Endodermal cell (in vitro differentiated cells): ENCODE results near the gene RALGPS2. TPM values are rescaled to one million over a fixed set of nuclear protein-coding genes. Genes with fewer than 3 reads are reported as not detected.
"Not testable (repeated sequence)": the region's sequence is repeated elsewhere in the genome, so short reads cannot be mapped to it uniquely, and the experiment has no call there.

ENCODE experiments used
- DNase-seq: peaks from one replicate; pipeline ENCODE4 v3.0.0-alpha.2; 2017
- H3K27ac ChIP-seq: 2 replicates; pipeline ENCODE4 v1.5.1; 2013; ENCODE audit warnings: mild to moderate bottlenecking, low read depth, low read length, moderate library complexity
- H3K27me3 ChIP-seq: 2 replicates; pipeline ENCODE4 v1.6.1; 2013; ENCODE audit warnings: mild to moderate bottlenecking, low read length, moderate library complexity; ENCODE audit not compliant: insufficient read depth, control insufficient read depth, poor library complexity, severe bottlenecking
- H3K36me3 ChIP-seq: 2 replicates; pipeline ENCODE4 v1.7.0; 2013; ENCODE audit warnings: mild to moderate bottlenecking, low read length, moderate library complexity; ENCODE audit not compliant: control insufficient read depth, insufficient read depth
- H3K4me1 ChIP-seq: one replicate; pipeline ENCODE4 v1.7.0; 2013; ENCODE audit warnings: low read length; ENCODE audit not compliant: control insufficient read depth, insufficient read depth
- H3K4me3 ChIP-seq: 2 replicates; pipeline ENCODE4 v1.5.1; 2013; ENCODE audit warnings: mild to moderate bottlenecking, low read length, moderate library complexity
- H3K9ac ChIP-seq: 2 replicates; pipeline ENCODE4 v1.6.1; 2013; ENCODE audit warnings: mild to moderate bottlenecking, low read length, moderate library complexity; ENCODE audit not compliant: poor library complexity, severe bottlenecking; ENCODE audit errors: extremely low read depth
- H3K9me3 ChIP-seq: 2 replicates; pipeline ENCODE4 v1.6.1; 2013; ENCODE audit warnings: mild to moderate bottlenecking, low read length, moderate library complexity; ENCODE audit not compliant: control insufficient read depth
- H3K27ac Mint-ChIP-seq: 2 replicates; pipeline ENCODE4 v1.8.0; 2020; ENCODE audit warnings: mixed read lengths
- H3K27me3 Mint-ChIP-seq: 2 replicates; pipeline ENCODE4 v1.8.0; 2021; ENCODE audit warnings: mild to moderate bottlenecking, mixed read lengths; ENCODE audit not compliant: insufficient read depth
- H3K36me3 Mint-ChIP-seq: 2 replicates; pipeline ENCODE4 v1.8.0; 2020; ENCODE audit warnings: low read depth, mixed read lengths
- H3K4me1 Mint-ChIP-seq: 2 replicates; pipeline ENCODE4 v1.8.0; 2020; ENCODE audit warnings: mixed read lengths
- H3K4me3 Mint-ChIP-seq: 2 replicates; pipeline ENCODE4 v1.8.0; 2020; ENCODE audit warnings: mild to moderate bottlenecking, moderate library complexity, mixed read lengths
- H3K9me3 Mint-ChIP-seq: 2 replicates; pipeline ENCODE4 v1.8.0; 2020; ENCODE audit warnings: mild to moderate bottlenecking, mixed read lengths
- WGBS, 2 experiments: methylation state at CpG; one replicate each; pipeline versions ENCODE4 v1.1.5 to v1.1.7; 2013; ENCODE audit warnings: missing lambda C conversion rate in 2 of 2, mixed read lengths in 1 of 2; ENCODE audit not compliant: insufficient coverage in 1 of 2, insufficient read length in 1 of 2; 5-methylcytosine and 5-hydroxymethylcytosine counted together
- total RNA-seq, 2 donors: library from RNA; stranded (reverse); fragmentation: NEBNext Ultra II Directional in 1 of 2; extraction: Animal tissue kit (Norgen Biotek cat#: 25700) in 1 of 2; gene quantifications; 2 replicates in 1 of 2; 3 replicates in 1 of 2; pipeline ENCODE4 v1.2.1, GENCODE V29; 2021
- TF ChIP-seq, protein P1 (sequence below): fragments of 200-600 bp; sonication (generic); conservative IDR thresholded peaks from 2 replicates; pipeline ENCODE4 v1.5.0; 2021; ENCODE audit warnings: antibody characterized with exemption, mild to moderate bottlenecking

Gene RALGPS2
- total RNA-seq, 2 donors from 2014 or later = 56.6 to 73.1 TPM

DNA sequence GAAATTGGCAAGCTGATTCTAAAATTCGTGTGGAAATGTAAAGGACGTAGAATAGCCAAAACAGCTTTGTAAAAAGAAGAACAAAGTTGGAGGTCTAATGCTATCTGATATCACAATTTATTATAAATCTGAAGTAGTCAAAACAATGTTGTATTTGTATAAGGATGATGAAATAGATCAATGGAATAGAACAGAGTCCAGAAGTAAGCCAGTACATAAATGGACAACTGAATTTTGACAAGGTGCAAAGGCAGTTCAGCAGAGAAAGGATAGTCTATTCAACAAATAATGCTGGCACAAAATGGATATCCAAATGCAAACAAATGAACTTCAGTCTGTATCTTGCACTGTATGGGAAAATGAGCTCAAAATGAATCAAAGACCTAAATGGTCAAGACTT lies 20.2 kb downstream of the RALGPS2 start:
- H3K27me3 ChIP-seq = no peaks in the 10 kb centered on the region
- H3K36me3 ChIP-seq = peaks cover 55% of the 10 kb centered on the region
- 100% methylated on average over 2 of the region's 2 CpGs; no CpG with 5 or more reads in 1 of the 2 experiments for WGBS, 2 experiments
- Mint-ChIP-seq H3K27ac (no peak overlapping the region), H3K4me3 (no peak overlapping the region), H3K4me1 (peaks cover 1% of the 10 kb centered on the region), H3K27me3 (no peaks in the 10 kb centered on the region), H3K36me3 (peaks cover 62% of the 10 kb centered on the region), H3K9me3 (peaks cover 4% of the 10 kb centered on the region)
- no peak overlapping the region for H3K9ac ChIP-seq
- TF ChIP-seq, protein P1, sequence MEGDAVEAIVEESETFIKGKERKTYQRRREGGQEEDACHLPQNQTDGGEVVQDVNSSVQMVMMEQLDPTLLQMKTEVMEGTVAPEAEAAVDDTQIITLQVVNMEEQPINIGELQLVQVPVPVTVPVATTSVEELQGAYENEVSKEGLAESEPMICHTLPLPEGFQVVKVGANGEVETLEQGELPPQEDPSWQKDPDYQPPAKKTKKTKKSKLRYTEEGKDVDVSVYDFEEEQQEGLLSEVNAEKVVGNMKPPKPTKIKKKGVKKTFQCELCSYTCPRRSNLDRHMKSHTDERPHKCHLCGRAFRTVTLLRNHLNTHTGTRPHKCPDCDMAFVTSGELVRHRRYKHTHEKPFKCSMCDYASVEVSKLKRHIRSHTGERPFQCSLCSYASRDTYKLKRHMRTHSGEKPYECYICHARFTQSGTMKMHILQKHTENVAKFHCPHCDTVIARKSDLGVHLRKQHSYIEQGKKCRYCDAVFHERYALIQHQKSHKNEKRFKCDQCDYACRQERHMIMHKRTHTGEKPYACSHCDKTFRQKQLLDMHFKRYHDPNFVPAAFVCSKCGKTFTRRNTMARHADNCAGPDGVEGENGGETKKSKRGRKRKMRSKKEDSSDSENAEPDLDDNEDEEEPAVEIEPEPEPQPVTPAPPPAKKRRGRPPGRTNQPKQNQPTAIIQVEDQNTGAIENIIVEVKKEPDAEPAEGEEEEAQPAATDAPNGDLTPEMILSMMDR = no peak
- no peak overlapping the region for H3K4me3 ChIP-seq
- H3K27ac ChIP-seq = no peak overlapping the region
- H3K9me3 ChIP-seq = peaks cover 12% of the 10 kb centered on the region
- no peaks in the 10 kb centered on the region for H3K4me1 ChIP-seq
- no peak for DNase-seq

DNA sequence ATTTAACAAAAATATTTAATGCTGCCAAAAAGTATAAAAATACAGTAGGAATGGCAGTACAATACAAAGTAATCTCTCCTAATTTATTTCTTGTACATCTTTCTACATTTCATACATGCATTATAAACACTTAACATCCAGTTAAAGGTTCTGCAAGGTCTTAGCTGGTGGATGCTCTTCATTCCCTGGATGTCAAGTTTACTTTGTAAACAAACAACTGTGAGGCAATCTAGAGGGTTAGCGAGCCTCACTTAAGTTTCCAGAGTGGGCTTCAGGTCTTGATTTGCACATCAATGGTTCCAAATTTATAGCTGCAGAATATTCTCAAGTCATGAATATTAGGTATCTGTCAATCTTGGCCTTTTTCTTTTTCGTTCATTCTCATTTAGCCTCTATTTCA lies 21.3 kb downstream of the RALGPS2 start:
- Mint-ChIP-seq H3K27me3 (no peaks in the 10 kb centered on the region), H3K27ac (no peak overlapping the region), H3K36me3 (peaks cover 54% of the 10 kb centered on the region), H3K9me3 (peaks cover 4% of the 10 kb centered on the region), H3K4me3 (no peak overlapping the region), H3K4me1 (peaks cover 4% of the 10 kb centered on the region)
- WGBS, 2 experiments = 94 to 96% methylated on average over 2 of the region's 2 CpGs
- TF ChIP-seq, protein P1 = no peak
- Histone ChIP-seq H3K27ac (no peak overlapping the region), H3K9ac (no peak overlapping the region), H3K4me1 (no peaks in the 10 kb centered on the region), H3K4me3 (no peak overlapping the region), H3K27me3 (no peaks in the 10 kb centered on the region), H3K36me3 (peaks cover 45% of the 10 kb centered on the region), H3K9me3 (peaks cover 12% of the 10 kb centered on the region)
- DNase-seq = no peak

DNA sequence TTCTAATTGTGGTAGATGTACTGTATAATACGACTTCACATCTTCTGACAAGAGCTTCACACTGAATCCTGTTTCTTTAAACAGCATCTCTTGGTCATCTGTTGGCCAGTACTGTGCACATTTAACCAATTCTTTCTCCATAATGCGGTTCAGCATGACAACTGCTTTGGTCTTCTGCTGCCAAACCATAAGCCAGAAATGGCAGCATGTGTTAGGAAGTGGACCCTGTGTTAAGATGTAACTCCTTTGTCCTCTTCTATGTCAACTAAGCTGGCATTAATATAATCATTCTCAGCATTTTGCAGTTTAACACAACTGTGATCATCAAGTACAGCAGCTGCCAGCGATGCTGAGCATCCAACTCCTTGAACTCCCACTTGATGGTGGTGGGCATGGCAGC lies 22.3 kb downstream of the RALGPS2 start:
- not testable (repeated sequence) for DNase-seq, H3K27me3 Mint-ChIP-seq, H3K4me3 Mint-ChIP-seq, H3K4me3 ChIP-seq, H3K9me3 Mint-ChIP-seq, H3K27me3 ChIP-seq, H3K27ac Mint-ChIP-seq, H3K4me1 Mint-ChIP-seq, H3K9ac ChIP-seq, H3K4me1 ChIP-seq, H3K27ac ChIP-seq
- peaks cover 37% of the 10 kb centered on the region for H3K36me3 ChIP-seq
- H3K36me3 Mint-ChIP-seq = peaks cover 44% of the 10 kb centered on the region
- peaks cover 12% of the 10 kb centered on the region for H3K9me3 ChIP-seq
- 90% methylated on average over 2 to 3 of the region's 3 CpGs for WGBS, 2 experiments

DNA sequence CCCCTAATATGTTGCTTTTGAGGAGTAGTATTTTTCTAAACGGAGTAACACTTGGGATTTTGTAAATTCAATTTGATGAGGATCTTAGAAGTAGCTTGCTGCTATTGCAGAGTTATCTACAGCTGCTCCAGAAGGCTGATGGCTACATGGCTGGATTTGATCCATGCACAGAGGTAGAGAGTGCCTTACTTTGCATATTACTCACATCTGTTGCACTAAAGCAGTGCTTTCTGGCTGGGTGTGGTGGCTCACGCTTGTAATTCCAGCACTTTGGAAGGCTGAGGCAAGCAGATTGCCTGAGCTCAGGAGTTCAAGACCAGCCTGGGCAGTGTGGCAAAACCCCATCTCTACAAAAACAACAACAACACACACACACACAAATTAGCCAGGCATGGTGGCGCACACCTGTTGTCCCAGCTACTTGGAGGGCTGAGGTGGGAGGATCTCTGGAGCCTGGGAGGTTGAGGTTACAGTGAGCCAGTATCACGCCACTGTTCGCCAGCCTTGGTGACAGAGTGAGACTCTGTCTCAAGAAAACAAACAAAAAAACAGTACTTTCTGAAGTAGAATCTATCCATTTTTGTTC lies 24.6 kb downstream of the RALGPS2 start:
- TF ChIP-seq, protein P1 = no peak
- Mint-ChIP-seq H3K27ac (peak overlapping the region; percentile 37), H3K36me3 (peaks cover 31% of the 10 kb centered on the region), H3K9me3 (peaks cover 2% of the 10 kb centered on the region), H3K4me1 (peaks cover 4% of the 10 kb centered on the region), H3K4me3 (no peak overlapping the region), H3K27me3 (no peaks in the 10 kb centered on the region)
- no peak overlapping the region for H3K9ac ChIP-seq
- peaks cover 16% of the 10 kb centered on the region for H3K36me3 ChIP-seq
- H3K4me1 ChIP-seq = no peaks in the 10 kb centered on the region
- peaks cover 6% of the 10 kb centered on the region for H3K9me3 ChIP-seq
- DNase-seq = no peak
- H3K4me3 ChIP-seq = no peak overlapping the region
- no peaks in the 10 kb centered on the region for H3K27me3 ChIP-seq
- no peak overlapping the region for H3K27ac ChIP-seq
- 94 to 100% methylated on average over 1 to 5 of the region's 5 CpGs for WGBS, 2 experiments
